ENCODE data around the gene SLC5A4.

Gene SLC5A4

DNA sequence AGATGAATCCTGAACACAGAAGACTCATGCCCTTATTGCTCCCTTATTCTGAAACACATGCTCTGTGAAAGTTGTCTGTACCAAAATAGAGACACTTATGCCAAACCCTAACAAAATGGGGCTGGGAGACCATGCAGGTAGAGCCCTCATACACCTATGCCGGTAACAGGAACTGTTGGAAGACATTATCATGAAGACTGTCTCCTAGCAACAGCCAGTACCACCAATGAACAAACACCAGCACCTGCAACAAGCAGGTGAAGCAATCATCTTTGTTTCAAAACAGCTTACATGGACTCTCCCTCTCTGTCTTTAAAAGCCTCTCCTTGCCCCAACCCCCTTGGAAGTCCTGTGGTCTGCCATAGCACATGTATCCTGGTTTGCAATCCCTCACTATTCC is 17.2 kb downstream of the SLC5A4 start:
- H3K4me3 ChIP-seq (ENCODE audit: low read length), result no peak overlapping the region
- DNase-seq (ENCODE audit: low read depth, low spot score), result no peak

DNA sequence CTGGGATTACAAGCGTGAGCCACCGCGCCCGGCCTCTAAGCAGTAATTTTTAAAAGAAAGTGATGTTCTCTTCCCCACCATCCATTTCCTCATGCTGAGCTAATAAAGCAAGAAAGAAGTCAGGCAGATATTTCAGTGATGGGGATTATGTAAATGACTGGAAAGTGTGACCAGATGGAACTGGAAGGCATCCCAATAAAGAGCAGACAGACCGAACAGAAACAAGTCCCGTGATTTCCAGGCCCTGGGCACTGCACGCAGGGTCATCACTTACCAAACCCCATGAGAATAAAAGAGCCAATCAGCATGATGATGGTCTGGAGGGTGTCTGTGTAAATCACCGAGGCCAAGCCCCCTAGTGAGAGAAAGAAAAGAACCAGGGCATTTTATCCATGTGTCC is 18.2 kb downstream of the SLC5A4 start:
- DNase-seq (ENCODE audit: low read depth, low spot score), result no peak

DNA sequence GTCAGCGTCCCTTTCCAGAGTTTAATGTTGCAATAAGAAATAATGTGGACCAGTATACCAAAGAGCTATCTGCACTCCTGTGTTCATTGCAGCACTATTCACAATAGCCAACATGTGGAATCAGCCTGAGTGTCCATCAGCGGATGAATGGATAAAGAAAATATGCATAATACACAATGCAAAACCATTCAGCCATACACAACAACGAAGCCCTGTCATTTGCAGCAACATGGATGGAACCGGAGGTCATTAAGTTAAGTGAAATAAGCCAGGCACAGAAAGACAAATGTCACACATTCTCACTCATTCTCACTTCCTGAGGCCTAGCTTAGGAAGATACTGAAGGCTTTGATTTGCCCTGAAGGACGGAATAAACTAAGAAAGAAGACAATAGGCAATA is 22.1 kb downstream of the SLC5A4 start:
- DNase-seq (ENCODE audit: low read depth, low spot score), result no peak

More for the DNA sequence above, 18.2 kb downstream of the SLC5A4 start:
- no peak overlapping the region for H3K4me3 ChIP-seq (ENCODE audit: low read length)

DNA sequence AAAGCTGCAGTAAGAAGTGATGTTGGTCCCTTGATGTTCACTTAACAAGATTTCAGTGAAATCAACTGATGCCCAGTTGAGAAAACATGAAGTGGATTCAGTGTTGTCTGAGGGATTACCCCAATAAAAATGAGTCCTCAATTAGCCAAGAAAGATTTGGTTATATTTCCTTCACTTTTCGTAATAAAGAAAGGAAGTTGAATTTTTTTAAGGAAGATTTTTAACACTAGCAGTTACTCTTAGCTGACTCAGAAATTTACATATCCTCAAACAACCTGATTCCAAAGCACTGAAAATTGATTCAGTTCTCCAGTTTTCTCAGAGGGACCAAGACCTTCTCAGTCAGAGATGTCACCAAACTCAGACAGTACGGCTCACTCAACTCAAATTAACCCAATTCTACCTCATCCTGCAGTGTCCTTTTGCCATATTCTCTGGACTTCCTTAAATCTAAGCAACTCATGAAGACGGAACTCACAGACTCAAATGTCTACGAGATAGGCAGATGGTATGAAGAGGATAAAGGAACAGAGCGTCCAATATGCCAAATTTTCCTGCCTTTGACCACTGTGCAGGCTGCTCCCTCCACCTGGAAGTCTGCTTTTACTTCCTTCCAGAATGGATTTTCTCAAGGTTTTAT is 22.8 kb downstream of the SLC5A4 start:
- no peak overlapping the region for H3K4me3 ChIP-seq (ENCODE audit: low read length)
- no peak for DNase-seq (ENCODE audit: low read depth, low spot score)

More for the DNA sequence above, 22.1 kb downstream of the SLC5A4 start:
- no peak overlapping the region for H3K4me3 ChIP-seq (ENCODE audit: low read length)

DNA sequence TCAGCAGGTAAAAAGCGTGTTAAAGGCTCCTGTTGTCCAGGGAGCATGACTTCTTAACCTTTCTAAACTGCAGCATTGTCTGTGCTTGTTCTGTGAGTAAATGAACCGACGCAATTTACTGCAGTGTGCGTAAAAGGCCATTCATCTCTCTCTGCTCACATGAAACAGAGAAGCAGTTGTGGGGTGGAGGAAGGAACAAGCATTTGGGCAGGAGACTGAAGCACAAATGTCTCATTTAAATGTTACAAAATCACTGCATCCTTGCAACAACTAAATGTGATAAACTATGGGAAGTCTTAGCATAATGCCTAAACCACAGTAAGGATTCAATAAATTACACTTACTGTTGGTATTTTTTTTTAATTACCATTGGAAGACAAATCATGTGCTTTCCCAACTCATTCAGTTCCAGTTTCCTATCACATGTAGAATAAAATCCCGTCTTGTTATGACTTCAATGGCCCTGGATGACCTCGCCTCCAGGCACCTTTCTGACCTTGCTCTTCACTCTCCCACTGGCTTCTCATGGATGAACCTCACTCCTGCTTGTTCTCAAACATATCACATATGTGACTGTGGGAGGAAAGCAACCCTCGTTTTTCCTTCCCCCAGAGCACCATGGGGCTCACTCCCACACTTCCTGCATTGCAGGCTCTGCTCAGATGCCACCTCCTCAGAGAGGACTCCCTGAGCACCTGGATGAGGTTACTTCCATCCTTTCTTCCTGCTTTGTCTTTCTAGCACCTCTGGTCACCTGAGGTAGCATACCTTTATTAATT is 28.6 kb downstream of the SLC5A4 start:
- no peak for DNase-seq (ENCODE audit: low read depth, low spot score)
- no peak overlapping the region for H3K4me3 ChIP-seq (ENCODE audit: low read length)

DNA sequence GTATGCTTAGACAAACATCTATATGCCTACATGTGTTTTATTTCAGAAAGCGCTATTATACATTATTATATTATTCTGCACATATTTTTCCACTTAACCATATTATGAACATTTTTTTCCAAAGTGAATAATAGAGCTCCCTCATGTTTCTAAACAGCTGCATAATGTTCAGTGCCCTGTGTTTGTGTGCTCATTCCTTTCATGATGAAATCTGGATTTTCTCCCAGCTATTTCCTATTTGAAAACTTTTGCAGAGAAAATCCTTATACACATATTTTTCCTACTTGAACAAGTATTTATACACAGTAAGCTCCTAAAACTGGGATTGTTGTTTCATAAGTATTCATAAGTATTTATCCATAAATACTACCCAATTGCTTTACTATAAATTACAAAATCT is 32.2 kb downstream of the SLC5A4 start:
- no peak for DNase-seq (ENCODE audit: low read depth, low spot score)
- no peak overlapping the region for H3K4me3 ChIP-seq (ENCODE audit: low read length)

DNA sequence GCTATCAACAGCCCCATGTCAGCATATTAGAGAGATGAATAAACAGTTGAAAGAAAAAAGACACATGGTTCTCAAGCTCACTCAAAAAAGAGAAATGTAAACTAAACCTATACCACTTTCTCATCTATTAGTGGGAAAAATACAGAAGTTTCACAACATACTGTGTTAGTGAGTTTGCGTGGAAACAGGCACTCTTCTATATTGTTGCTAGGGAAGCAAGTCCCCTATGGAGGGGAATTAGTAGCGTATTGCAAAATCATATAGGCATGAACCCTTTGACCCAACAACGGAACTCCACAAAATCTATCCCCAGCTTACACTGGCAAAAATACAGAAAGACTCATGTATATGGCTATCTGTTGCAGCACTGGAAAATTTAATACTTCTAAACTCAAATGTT is 36.1 kb downstream of the SLC5A4 start:
- no peak for DNase-seq (ENCODE audit: low read depth, low spot score)
- no peak overlapping the region for H3K4me3 ChIP-seq (ENCODE audit: low read length)

DNA sequence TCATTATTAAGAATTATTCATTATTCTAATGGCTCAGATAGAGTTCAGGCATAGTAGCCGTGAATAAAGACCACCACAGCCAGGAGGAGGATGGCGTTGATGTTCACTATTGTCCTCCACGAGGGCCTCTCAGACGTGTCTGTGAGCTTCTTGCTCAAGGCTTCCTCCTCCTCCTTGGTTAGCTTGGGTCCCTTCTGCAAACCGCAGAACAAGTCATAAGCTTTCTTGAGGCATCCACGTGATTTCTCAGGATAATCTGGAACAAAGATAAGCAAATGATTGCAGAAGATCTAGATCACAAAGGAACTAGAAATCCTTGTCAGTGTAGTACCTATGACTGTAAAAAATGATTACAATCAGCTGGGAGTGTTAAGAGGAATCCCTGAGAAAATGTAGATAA is 36.7 kb downstream of the SLC5A4 start:
- no peak overlapping the region for H3K4me3 ChIP-seq (ENCODE audit: low read length)
- no peak for DNase-seq (ENCODE audit: low read depth, low spot score)

DNA sequence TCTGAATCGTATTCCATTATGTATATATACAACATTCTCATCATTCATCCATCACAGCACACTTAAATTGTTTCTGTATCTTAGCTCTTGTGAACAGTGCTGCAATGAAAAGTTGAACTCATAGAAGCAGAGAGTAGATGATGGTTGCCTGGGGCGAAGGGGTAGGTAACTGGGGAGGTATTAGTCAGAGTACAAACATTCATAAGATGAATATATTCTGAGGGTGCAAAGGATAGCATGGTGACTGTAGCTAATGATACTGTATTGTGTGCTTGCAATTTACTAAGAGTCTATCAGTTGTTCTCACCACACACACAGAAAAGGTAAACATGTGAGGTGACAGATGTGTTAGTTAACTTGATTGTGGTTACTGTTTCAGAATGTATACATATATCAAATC is 37.7 kb downstream of the SLC5A4 start:
- no peak overlapping the region for H3K4me3 ChIP-seq (ENCODE audit: low read length)
- no peak for DNase-seq (ENCODE audit: low read depth, low spot score)

DNA sequence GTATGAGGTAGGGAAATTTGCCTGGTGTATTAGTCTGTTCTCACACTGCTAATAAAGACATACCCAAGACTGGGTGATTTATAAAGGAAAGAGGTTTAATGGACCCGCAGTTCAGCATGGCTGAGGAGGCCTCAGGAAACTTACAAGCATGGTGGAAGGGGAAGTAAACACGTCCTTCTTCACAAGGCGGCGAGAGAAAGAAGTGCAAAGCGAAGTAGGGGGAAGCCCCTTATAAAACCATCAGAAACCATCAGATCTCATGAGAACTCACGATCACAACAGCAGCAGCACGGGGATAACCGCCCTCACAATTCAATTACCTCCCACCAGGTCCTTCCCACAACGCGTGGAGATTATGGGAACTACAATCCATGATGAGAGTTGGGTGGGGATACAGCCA is 38.2 kb downstream of the SLC5A4 start:
- H3K4me3 ChIP-seq (ENCODE audit: low read length), result no peak overlapping the region
- DNase-seq (ENCODE audit: low read depth, low spot score), result no peak

DNA sequence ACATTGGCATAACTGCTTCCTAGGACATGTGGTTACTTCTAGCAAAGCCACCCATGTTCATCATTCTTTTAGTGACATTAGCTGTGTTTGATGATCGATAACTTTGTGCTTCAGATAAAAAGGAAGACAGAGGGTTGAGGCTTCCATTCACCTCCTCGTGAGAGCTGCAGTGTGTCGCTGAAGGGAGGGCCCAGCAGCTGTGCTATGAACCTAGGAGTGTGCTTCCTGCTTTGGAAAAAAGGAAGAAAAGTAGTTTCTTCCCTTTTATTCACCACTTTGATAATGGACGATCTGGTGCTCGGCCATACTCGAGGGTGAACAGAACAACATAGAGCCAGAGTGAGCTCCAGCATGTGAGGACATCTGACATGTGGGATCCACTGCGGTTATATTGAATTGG is 44.1 kb downstream of the SLC5A4 start:
- no peak overlapping the region for H3K4me3 ChIP-seq (ENCODE audit: low read length)
- DNase-seq (ENCODE audit: low read depth, low spot score), result no peak

DNA sequence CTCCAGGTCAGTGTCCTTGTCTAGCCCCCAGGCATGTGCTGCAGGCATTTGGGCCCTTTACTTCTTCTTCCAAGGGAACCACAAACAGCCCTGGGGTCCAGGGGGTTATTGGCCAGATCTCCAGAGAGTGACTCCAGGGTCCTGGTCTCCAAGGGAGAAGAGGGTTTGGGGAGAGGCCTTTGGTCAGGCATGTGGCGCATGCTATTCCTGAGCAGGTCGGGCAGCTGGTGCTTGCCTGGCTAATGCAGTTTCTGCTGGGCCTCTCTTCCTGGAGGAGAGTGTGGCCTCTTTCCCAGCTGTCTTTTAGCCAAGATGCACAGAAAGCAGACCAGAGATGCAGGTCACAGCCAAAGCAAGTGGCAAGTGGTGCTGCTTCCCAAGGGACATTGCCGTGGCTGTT is 46.5 kb downstream of the SLC5A4 start:
- no peak overlapping the region for H3K4me3 ChIP-seq (ENCODE audit: low read length)
- DNase-seq (ENCODE audit: low read depth, low spot score), result no peak

DNA sequence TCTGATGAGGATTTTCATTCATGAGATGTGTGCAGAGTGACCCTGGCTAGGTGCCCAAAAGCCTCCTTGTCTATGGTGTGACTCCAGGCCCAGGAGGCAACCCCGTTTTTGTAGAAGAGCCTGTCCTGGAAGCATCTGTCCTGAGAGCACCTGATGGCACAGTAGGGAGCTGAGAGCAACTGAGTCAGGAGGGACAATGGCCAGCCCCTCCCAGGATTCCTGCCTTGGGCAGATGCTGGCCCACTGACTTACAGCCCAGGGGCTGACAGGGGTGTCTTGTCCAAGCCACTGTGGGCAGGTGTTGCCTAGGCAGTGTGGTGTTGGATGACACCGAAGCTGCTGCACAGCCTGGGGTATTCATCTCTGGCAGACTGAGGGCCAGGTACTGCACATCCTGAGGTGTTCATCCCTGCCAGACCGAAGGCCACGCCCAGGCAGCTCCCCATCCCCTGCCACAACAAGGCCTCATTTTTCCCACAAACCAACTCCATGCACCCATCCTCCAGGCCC is 47.1 kb downstream of the SLC5A4 start:
- no peak overlapping the region for H3K4me3 ChIP-seq (ENCODE audit: low read length)
- DNase-seq (ENCODE audit: low read depth, low spot score), result no peak

DNA sequence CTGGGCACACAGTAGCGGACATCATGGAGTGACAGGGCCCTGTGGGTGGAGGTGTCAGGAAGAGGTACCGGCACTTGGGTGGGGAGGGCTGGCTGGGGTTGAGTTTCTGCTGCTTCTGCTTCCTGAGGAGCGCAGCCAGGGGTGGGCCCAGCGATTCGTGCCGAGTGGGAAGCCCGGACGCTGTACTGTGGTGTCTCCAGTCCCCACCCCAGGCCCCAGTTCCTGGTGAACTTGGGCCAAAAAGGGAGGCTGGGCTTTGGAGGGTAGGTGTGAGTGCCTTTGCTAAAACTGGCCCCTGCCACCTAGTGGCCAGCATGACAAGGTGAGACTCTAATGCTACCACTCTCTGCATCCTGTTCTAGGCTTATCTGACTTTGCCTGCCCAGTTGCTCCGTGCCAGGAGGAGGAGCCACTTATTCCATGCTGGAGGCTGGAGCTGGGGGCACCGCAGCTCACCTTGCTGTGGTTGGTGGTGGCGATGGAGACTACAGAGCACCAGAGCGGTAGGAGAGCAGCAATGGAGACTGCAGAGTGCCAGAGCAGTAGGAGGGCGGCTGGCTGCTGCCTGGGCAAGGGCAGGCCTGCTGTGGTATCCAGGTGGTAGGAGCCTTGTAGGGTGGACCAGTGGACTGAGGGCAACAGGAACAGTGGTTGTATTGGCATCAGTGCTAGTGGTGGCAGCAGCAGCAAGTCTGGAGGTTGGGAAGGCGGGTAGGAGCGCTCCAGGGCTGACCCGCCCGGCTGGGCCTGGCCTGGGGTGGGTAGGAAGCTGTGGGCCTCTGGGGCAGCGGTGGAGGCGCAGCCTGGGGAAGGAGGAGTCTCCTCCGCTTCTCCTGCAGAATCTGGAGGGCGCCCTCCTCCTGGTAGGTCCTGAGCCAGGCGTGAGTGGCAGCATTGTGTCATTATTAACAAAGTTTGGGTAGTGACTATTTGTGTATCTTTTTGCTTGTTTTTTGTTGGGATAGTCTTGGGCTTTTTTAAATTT is 48.1 kb downstream of the SLC5A4 start:
- peak; percentile 19 for DNase-seq (ENCODE audit: low read depth, low spot score)
- no peak overlapping the region for H3K4me3 ChIP-seq (ENCODE audit: low read length)

DNA sequence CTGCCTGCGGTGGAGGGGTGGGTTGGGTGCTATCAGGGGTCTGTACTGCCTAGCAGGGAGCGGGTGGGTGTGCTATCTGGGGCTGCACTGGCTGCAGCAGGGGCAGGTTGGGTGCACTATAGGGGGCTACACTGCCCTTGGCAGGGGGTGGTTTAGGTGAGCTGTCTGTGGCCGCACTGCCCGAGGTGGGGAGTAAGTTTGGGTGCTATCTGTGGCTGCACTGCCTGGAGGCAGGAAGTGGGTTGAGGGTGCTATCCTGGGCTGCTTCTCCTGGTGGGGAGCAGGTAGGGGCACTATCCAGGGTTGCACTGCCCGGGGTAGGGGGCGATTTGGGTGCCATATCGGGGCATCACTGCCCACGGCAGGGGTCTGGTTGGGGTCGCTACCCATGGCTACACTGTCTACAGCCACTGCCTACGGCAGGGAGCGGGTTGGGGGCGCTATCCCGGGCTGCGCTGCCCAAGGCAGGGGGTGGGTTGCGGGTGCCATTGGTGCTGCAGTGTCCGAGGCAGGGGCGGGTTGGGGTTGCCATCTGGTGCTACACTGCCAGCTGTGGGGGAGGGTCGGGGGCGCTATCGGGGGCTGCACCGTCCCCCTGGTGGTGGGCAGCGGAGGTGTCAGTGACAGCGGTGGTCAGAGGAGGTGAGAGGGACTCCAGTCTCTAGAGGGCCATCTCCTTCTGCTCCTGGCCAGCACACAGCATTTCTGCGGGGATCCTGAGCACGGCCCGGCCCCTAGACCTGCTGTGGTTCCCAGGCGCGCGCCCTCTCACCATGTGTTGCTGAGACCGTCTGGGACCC is 49.0 kb downstream of the SLC5A4 start:
- DNase-seq (ENCODE audit: low read depth, low spot score), result no peak
- H3K4me3 ChIP-seq (ENCODE audit: low read length), result no peak overlapping the region

DNA sequence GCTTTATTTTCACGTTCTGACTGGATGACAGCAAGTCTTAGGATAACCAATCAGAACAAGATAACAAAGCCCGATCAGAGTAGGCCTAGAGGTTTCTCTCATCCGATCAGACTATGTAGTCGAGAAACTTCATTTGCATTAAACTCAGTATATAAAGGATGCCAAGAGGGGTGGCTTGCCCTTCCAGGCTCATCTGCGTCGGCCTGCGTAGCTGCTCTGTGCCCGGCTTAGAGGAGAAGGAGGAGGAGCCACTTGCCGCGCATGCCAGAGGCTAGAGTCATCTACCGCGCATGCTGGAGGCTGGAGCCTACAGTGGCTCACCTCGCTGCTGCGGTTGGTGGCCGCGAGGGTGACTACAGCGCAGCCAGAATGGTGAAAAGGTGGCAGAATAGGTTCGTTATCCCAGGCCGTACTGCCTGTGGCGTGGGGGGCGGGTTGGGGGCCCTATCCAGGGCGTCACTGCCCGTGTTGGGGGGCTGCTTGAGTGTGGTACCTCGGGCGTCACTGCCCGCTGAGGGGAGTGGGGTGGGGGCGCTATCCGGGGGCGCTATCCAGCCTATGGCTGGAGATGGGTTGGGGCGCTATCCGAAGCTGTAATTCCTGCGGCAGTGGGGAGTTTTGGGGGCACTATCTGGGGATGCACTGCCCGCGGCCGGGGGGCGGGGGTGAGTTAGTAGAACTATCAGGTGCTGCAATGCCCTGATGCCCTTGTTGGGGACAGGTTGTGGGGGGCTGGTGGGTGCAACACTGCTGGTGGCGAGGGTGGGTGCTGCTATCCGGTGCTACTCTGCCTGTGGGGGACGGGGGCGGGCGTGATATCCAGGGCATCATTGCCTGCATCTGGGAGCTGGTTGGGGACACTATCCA is 50.1 kb downstream of the SLC5A4 start, which contains the start of gene RFPL2:
TSS of gene RFPL2 (minus strand) at position 218 of the 867 bp plus-strand sequence. CDS start 2,622 bp downstream, outside the sequence.
- no peak for DNase-seq (ENCODE audit: low read depth, low spot score)
- no peak within 1 kb of the TSS for H3K4me3 ChIP-seq (ENCODE audit: low read length)

DNA sequence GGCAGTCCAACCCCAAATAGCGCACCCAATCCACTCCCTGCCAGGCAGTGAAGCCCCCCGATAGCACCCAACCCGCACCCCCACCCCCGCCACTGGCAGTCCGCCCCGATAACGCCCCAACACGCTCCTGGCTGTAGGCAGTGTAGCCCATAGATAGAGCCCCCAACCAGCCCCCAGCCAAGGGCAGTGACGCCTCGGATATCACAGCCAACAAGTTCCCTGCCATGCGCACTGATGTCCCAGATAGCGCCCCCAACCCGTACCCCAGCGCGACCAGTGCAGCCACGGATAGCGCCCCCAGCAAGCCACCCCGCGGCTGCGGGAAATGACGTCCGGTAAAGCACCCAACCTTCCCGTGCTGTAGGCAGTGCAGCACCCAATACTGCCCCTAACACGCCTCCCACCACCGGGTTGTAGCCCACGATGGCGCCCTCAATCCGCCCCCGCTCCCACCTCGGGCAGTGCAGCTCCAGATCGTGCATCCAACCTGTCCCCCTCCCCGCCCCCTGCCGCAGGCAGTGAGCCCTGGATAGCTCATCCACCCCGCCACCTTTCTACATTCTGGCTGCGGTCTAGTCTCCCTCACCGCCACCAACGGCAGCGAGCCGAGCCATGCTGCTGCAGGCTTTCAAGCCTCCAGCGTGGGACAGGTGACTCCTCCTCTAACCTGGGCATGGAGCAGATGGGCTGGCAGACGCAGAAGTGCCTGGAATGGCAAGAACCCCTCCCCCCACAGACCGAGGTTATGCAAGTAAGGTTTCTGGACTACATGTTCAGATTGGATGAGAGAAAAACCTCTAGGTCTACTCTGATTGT is 50.9 kb downstream of the SLC5A4 start:
- no peak overlapping the region for H3K4me3 ChIP-seq (ENCODE audit: low read length)
- DNase-seq (ENCODE audit: low read depth, low spot score), result no peak
